GM12872 (cell line): ENCODE results near the gene ZNF350.

Experiments used
- TF ChIP-seq, protein P1 (sequence below): IDR thresholded peaks from 3 replicates; pipeline ENCODE4 v1.5.1; 2011; ENCODE audit warnings: low read depth, mild to moderate bottlenecking, low read length, moderate library complexity; ENCODE audit not compliant: insufficient read depth

Gene ZNF350

GRCh38 chr19:51944798-51945552, 41.7 kb downstream of the ZNF350 start:
- TF ChIP-seq, protein P1, sequence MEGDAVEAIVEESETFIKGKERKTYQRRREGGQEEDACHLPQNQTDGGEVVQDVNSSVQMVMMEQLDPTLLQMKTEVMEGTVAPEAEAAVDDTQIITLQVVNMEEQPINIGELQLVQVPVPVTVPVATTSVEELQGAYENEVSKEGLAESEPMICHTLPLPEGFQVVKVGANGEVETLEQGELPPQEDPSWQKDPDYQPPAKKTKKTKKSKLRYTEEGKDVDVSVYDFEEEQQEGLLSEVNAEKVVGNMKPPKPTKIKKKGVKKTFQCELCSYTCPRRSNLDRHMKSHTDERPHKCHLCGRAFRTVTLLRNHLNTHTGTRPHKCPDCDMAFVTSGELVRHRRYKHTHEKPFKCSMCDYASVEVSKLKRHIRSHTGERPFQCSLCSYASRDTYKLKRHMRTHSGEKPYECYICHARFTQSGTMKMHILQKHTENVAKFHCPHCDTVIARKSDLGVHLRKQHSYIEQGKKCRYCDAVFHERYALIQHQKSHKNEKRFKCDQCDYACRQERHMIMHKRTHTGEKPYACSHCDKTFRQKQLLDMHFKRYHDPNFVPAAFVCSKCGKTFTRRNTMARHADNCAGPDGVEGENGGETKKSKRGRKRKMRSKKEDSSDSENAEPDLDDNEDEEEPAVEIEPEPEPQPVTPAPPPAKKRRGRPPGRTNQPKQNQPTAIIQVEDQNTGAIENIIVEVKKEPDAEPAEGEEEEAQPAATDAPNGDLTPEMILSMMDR, result no peak

- TF ChIP-seq, protein P1, result no peak
Measured at GRCh38 chr19:51938936-51939335, 47.7 kb downstream of the ZNF350 start.

- TF ChIP-seq, protein P1, result no peak
Measured at GRCh38 chr19:51931921-51932320, 54.7 kb downstream of the ZNF350 start.

- TF ChIP-seq, protein P1, result no peak
Measured at GRCh38 chr19:51927859-51928258, 58.8 kb downstream of the ZNF350 start.

- TF ChIP-seq, protein P1, result peak; percentile 36; the same call in 2 of the 3 replicates
Measured at GRCh38 chr19:51926784-51927741, 59.6 kb downstream of the ZNF350 start, which contains the start of gene ZNF613. Gene ZNF613, plus strand, starts transcription at chr19:51927472. Its CDS starts 8,749 bp downstream, at chr19:51936221.

GRCh38 chr19:51926426-51926783, 60.2 kb downstream of the ZNF350 start:
- TF ChIP-seq, protein P1, result no peak

GRCh38 chr19:51921949-51922348, 64.7 kb downstream of the ZNF350 start:
- TF ChIP-seq, protein P1, result no peak
